Transverse colon (tissue), 4 donors: ENCODE results near the gene VGLL4. TPM values are rescaled to one million over a fixed set of nuclear protein-coding genes. Genes with fewer than 3 reads are reported as not detected.

Source experiments
- DNase-seq: peaks from one replicate; pipeline ENCODE4 v3.0.0-alpha.2; 2019
- H3K27ac ChIP-seq, 4 donors: fragments of 200-600 bp; sonication (generic); 2 replicates each; pipeline ENCODE4 v1.5.1; 2016 to 2018; ENCODE audit warnings: inconsistent platforms in 4 of 4
- H3K27me3 ChIP-seq: fragments of 200-600 bp; sonication (generic); 2 replicates; pipeline ENCODE4 v1.5.1; 2017; ENCODE audit warnings: inconsistent platforms
- H3K36me3 ChIP-seq, 4 donors: fragments of 200-600 bp; sonication (generic); 2 replicates each; pipeline ENCODE4 v1.5.1; 2017 to 2019; ENCODE audit warnings: inconsistent platforms in 4 of 4
- H3K4me1 ChIP-seq, 4 donors: fragments of 200-600 bp; sonication (generic); 2 replicates each; pipeline ENCODE4 v1.5.1; 2017 to 2020; ENCODE audit warnings: inconsistent platforms in 4 of 4
- H3K4me3 ChIP-seq, 4 donors: fragments of 200-600 bp; sonication (generic); 1 replicate in 1 of 4; 2 replicates in 3 of 4; pipeline versions ENCODE4 v1.5.1 to v1.6.1; 2017 to 2019; ENCODE audit warnings: inconsistent platforms in 4 of 4
- H3K9me3 ChIP-seq, 2 donors: fragments of 200-600 bp; sonication (generic); 2 replicates each; pipeline ENCODE4 v1.5.1; 2017 to 2019; ENCODE audit warnings: inconsistent platforms in 2 of 2
- CTCF ChIP-seq, 5 experiments: fragments of 200-600 bp in 3 of 5; fragments of 450-650 bp in 2 of 5; sonication (generic) in 3 of 5; IDR thresholded peaks; 1 replicate in 2 of 5; 2 replicates in 3 of 5; pipeline ENCODE4 v1.5.1; 2016 to 2017; ENCODE audit warnings: antibody characterized with exemption in 5 of 5, inconsistent platforms in 3 of 5, mild to moderate bottlenecking in 2 of 5, moderate library complexity in 1 of 5
- EP300 ChIP-seq: sonication (generic); formaldehyde crosslinking; IDR thresholded peaks from one replicate; pipeline ENCODE4 v1.6.1; 2017; ENCODE audit warnings: antibody characterized with exemption, low read depth
- POLR2A ChIP-seq: fragments of 450-650 bp; IDR thresholded peaks from one replicate; pipeline ENCODE4 v1.6.1; 2016; ENCODE audit warnings: antibody characterized with exemption, mild to moderate bottlenecking, moderate library complexity
- POLR2AphosphoS5 ChIP-seq, 3 donors: sonication (generic); formaldehyde crosslinking; IDR thresholded peaks; one replicate each; pipeline ENCODE4 v1.6.1; 2016; ENCODE audit warnings: antibody characterized with exemption in 3 of 3
- WGBS, 2 donors: methylation state at CpG; one replicate each; pipeline ENCODE4 v1.1.5; 2018; ENCODE audit warnings: low coverage in 1 of 2; 5-methylcytosine and 5-hydroxymethylcytosine counted together
- in situ Hi-C, 4 donors: fragments of 200-750 bp; cut with MboI; loops; one replicate each; pipeline versions ENCODE4 v1.15.0 to v1.15.1; 2017; ENCODE audit warnings: low sequenced_read_pairs in 3 of 4, low pct_ligation_motif_present in 1 of 4, low pct_unique_long_range_greater_than_20kb in 1 of 4
- intact Hi-C: fragments of 100-400 bp; cut with DNase I; formaldehyde crosslinking; loops from one replicate; pipeline ENCODE4 v1.15.1; 2023; ENCODE audit warnings: low total_unique reads
- total RNA-seq, 4 donors: library from RNA; depleted of rRNA; stranded (reverse); fragments of >200 nt; gene quantifications; one replicate each; pipeline ENCODE4 v1.1.0, GENCODE V29; 2016

The VGLL4 gene
- total RNA-seq, 4 donors from 2014 or later: 67.3 to 175 (median 95.0) TPM

GRCh38 chr3:11539218-11539617 is 104.5 kb downstream of the VGLL4 start:
- TF ChIP-seq POLR2AphosphoS5 (IDR thresholded peaks at IDR 0.05) (no peak), POLR2A (no peak), EP300 (no peak), CTCF (IDR thresholded peaks at IDR 0.05) (no peak)
- Histone ChIP-seq H3K4me3 (no peak overlapping the region), H3K27me3 (no peaks in the 10 kb centered on the region), H3K4me1 (peaks cover 0 to 3% (median 0%) of the 10 kb centered on the region in 4 donors), H3K36me3 (no peaks in the 10 kb centered on the region), H3K27ac (no peak overlapping the region), H3K9me3 (no peaks in the 10 kb centered on the region)
- in situ Hi-C loops: no loop called here
- no peak for DNase-seq
- intact Hi-C loops: no loop called here
- WGBS, 2 donors: 85 to 91% methylated on average over 3 to 5 of the region's 5 CpGs

GRCh38 chr3:11538581-11538980 is 105.1 kb downstream of the VGLL4 start:
- Histone ChIP-seq H3K4me3 (no peak overlapping the region), H3K27me3 (no peaks in the 10 kb centered on the region), H3K9me3 (no peaks in the 10 kb centered on the region), H3K27ac (no peak overlapping the region), H3K36me3 (no peaks in the 10 kb centered on the region), H3K4me1 (peaks cover 0 to 3% (median 0%) of the 10 kb centered on the region in 4 donors)
- WGBS, 2 donors: 90 to 100% methylated on average over 1 to 3 of the region's 3 CpGs
- no peak for DNase-seq
- in situ Hi-C loops (no loop called here), intact Hi-C loops (no loop called here)
- no peak for TF ChIP-seq EP300
- no peak for TF ChIP-seq POLR2A
- TF ChIP-seq POLR2AphosphoS5 (IDR thresholded peaks at IDR 0.05): no peak
- TF ChIP-seq CTCF (IDR thresholded peaks at IDR 0.05): no peak

GRCh38 chr3:11536936-11537612 is 106.6 kb downstream of the VGLL4 start:
- intact Hi-C loops: no loop called here
- no peaks in the 10 kb centered on the region for H3K27me3 ChIP-seq

More at GRCh38 chr3:11536936-11537612, 106.6 kb downstream of the VGLL4 start:
- in situ Hi-C loops: no loop called here
- peaks cover 0 to 3% (median 0%) of the 10 kb centered on the region in 4 donors for H3K4me1 ChIP-seq
- DNase-seq: no peak
- no peaks in the 10 kb centered on the region for H3K36me3 ChIP-seq
- H3K9me3 ChIP-seq: no peaks in the 10 kb centered on the region
- no peak overlapping the region for H3K27ac ChIP-seq
- no peak overlapping the region for H3K4me3 ChIP-seq
- TF ChIP-seq POLR2AphosphoS5 (IDR thresholded peaks at IDR 0.05) (no peak), EP300 (no peak), CTCF (IDR thresholded peaks at IDR 0.05) (no peak), POLR2A (no peak)
- 94 to 100% methylated on average over 2 to 12 of the region's 12 CpGs for WGBS, 2 donors
